ENCODE data around the gene FARS2. TPM values are rescaled to one million over a fixed set of nuclear protein-coding genes. Genes with fewer than 3 reads are reported as not detected.

FARS2 gene
- total RNA-seq, 4 donors from 2014 or later: 2.6 to 21.9 (median 15.0) TPM

DNA sequence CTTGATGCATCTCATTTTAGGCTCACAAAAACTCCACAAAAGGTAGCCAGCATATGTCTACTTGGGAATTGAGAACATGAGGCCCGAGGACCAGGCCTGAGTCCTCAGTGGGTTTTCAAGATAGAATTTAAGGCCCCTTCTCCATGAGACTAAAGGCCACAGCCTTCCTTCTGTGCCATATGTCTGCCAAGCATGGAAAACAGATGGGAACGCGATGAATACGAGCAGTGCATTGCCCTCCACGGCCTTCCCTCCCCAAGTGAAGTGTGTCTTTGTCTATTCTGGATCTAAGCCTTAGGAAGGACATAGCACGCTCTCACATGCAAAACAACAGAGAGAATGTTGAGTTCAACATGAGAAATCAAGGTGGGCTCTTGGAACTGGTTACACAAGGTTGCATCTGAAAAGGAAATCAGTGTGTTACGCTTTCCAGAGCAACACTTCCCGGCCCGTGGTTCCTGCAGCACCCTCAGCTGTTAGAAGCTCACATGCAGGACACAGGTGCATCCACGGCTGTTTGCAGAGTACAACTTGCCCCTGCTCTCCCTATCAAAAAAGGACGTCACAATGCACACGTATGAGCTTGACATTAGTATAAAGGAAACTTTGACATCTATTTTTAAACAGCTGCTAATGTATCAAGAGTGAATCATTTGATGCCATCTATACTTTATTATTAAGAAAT lies 515.5 kb downstream of the FARS2 start:
- intact Hi-C loops (cut with DNase I; ENCODE audit: low total_unique reads) (no loop called here), in situ Hi-C loops (cut with MboI; ENCODE audit: low pct_ligation_motif_present in 1 of 4, low pct_unique_long_range_greater_than_20kb in 1 of 4, low sequenced_read_pairs in 3 of 4) (no loop called here)
- H3K27me3 ChIP-seq: no peaks in the 10 kb centered on the region
- no peak for DNase-seq
- H3K9me3 ChIP-seq: no peaks in the 10 kb centered on the region
- H3K27ac ChIP-seq: no peak overlapping the region
- peaks cover 0 to 2% (median under 1%) of the 10 kb centered on the region in 4 donors for H3K4me1 ChIP-seq
- WGBS, 2 donors (ENCODE audit: low coverage in 1 of 2): 74 to 75% methylated on average over 7 to 12 of the region's 12 CpGs
- H3K4me3 ChIP-seq: no peak overlapping the region
- TF ChIP-seq POLR2A (IDR thresholded peaks at IDR 0.05): no peak
- TF ChIP-seq, protein P1, sequence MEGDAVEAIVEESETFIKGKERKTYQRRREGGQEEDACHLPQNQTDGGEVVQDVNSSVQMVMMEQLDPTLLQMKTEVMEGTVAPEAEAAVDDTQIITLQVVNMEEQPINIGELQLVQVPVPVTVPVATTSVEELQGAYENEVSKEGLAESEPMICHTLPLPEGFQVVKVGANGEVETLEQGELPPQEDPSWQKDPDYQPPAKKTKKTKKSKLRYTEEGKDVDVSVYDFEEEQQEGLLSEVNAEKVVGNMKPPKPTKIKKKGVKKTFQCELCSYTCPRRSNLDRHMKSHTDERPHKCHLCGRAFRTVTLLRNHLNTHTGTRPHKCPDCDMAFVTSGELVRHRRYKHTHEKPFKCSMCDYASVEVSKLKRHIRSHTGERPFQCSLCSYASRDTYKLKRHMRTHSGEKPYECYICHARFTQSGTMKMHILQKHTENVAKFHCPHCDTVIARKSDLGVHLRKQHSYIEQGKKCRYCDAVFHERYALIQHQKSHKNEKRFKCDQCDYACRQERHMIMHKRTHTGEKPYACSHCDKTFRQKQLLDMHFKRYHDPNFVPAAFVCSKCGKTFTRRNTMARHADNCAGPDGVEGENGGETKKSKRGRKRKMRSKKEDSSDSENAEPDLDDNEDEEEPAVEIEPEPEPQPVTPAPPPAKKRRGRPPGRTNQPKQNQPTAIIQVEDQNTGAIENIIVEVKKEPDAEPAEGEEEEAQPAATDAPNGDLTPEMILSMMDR (IDR thresholded peaks at IDR 0.05): no peak
- TF ChIP-seq EP300 (IDR thresholded peaks at IDR 0.05; ENCODE audit: low read depth): no peak
- no peak for TF ChIP-seq POLR2AphosphoS5 (IDR thresholded peaks at IDR 0.05)
- no peaks in the 10 kb centered on the region for H3K36me3 ChIP-seq

DNA sequence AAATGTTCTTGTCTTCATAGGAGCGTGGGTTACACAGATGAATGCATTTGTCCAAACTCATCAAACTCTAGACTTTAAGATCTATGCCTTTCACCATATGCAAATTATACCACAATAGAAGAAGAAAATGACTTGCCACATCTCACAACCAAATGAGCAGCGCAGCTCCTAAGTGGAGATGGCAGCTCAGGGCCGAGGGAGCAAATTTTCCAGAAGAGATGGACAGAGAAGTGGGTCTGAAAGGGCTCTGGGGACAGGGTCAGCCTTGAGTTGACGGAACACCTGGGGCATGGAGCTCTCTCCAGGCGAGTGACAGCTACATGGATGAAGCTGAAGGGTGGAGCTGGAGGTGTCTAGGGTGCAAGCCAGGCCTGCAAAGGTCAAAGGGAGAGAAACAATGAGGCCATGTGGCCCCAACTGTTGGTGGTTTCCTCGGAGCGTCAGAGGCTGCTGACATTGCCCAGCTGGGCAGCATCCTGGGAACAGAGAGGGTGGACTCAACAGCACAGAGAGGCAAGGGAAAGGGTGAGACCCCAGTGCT lies 517.1 kb downstream of the FARS2 start:
- H3K4me1 ChIP-seq: peaks cover 6 to 13% (median 9%) of the 10 kb centered on the region in 4 donors
- TF ChIP-seq, protein P1 (IDR thresholded peaks at IDR 0.05): no peak
- TF ChIP-seq EP300 (IDR thresholded peaks at IDR 0.05; ENCODE audit: low read depth): no peak
- no peak for TF ChIP-seq POLR2AphosphoS5 (IDR thresholded peaks at IDR 0.05)
- no peak for TF ChIP-seq POLR2A (IDR thresholded peaks at IDR 0.05)
- H3K36me3 ChIP-seq: no peaks in the 10 kb centered on the region
- no peak for DNase-seq
- no peak overlapping the region for H3K4me3 ChIP-seq
- 83% methylated on average over 7 of the region's 7 CpGs; no CpG with 5 or more reads in 1 of the 2 donors for WGBS, 2 donors (ENCODE audit: low coverage in 1 of 2)
- H3K27ac ChIP-seq: no peak overlapping the region
- in situ Hi-C loops (cut with MboI; ENCODE audit: low pct_ligation_motif_present in 1 of 4, low pct_unique_long_range_greater_than_20kb in 1 of 4, low sequenced_read_pairs in 3 of 4): no loop called here
- H3K27me3 ChIP-seq: no peaks in the 10 kb centered on the region
- intact Hi-C loops (cut with DNase I; ENCODE audit: low total_unique reads): no loop called here
- no peaks in the 10 kb centered on the region for H3K9me3 ChIP-seq

DNA sequence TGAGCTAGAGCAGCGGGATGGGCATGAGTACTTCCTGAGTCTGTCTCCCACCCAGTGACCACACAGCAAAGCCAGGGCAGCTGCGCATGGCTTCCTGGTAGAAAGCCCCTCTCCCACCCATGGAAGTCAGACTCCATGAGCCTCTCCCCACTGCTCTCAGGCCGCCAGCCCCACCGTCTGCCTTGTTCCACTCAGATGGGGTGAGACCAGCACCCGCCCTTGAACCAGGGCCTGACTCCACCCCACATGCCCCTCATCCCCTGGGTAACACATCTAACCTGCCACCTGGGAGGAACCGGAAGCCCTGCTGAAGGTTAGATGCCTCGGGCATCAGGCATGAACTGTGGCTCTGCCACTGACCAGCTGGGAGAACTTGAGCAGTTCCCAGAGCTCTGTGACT lies 517.6 kb downstream of the FARS2 start:
- in situ Hi-C loops (cut with MboI; ENCODE audit: low pct_ligation_motif_present in 1 of 4, low pct_unique_long_range_greater_than_20kb in 1 of 4, low sequenced_read_pairs in 3 of 4) (no loop called here), intact Hi-C loops (cut with DNase I; ENCODE audit: low total_unique reads) (no loop called here)
- 85% methylated on average over 7 of the region's 7 CpGs; no CpG with 5 or more reads in 1 of the 2 donors for WGBS, 2 donors (ENCODE audit: low coverage in 1 of 2)
- Histone ChIP-seq H3K27me3 (no peaks in the 10 kb centered on the region), H3K4me1 (peaks cover 7 to 18% (median 13%) of the 10 kb centered on the region in 4 donors), H3K4me3 (no peak overlapping the region), H3K9me3 (no peaks in the 10 kb centered on the region), H3K36me3 (no peaks in the 10 kb centered on the region), H3K27ac (no peak overlapping the region)
- no peak for TF ChIP-seq POLR2AphosphoS5 (IDR thresholded peaks at IDR 0.05)
- TF ChIP-seq, protein P1 (IDR thresholded peaks at IDR 0.05): no peak
- no peak for TF ChIP-seq EP300 (IDR thresholded peaks at IDR 0.05; ENCODE audit: low read depth)
- no peak for TF ChIP-seq POLR2A (IDR thresholded peaks at IDR 0.05)
- DNase-seq: no peak

DNA sequence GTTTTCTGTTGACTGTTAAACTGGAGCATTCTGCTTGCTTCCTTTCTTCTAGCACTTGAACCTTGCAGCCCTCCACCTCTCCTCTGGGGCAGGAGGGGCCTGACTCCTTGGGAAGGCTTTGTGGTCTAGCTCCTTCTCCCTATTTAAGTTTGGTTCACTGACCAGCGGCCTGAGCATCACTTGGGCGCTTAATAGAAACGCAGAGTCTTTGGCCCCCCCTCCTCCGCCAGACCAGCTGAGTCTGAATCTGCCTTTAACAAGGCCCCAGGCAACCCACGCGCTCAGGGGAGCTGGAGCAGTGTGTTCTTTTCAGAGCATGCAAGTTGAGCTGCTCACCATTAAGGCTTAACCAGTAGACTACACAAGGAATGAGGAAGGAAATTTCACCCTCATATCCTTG lies 519.7 kb downstream of the FARS2 start:
- TF ChIP-seq POLR2A (IDR thresholded peaks at IDR 0.05): no peak
- TF ChIP-seq EP300 (IDR thresholded peaks at IDR 0.05; ENCODE audit: low read depth): no peak
- TF ChIP-seq POLR2AphosphoS5 (IDR thresholded peaks at IDR 0.05): no peak
- TF ChIP-seq, protein P1 (IDR thresholded peaks at IDR 0.05): no peak
- in situ Hi-C loops (cut with MboI; ENCODE audit: low pct_ligation_motif_present in 1 of 4, low pct_unique_long_range_greater_than_20kb in 1 of 4, low sequenced_read_pairs in 3 of 4) (no loop called here), intact Hi-C loops (cut with DNase I; ENCODE audit: low total_unique reads) (no loop called here)
- Histone ChIP-seq H3K36me3 (no peaks in the 10 kb centered on the region), H3K4me3 (no peak overlapping the region), H3K27ac (no peak overlapping the region), H3K9me3 (no peaks in the 10 kb centered on the region), H3K27me3 (no peaks in the 10 kb centered on the region), H3K4me1 (peaks cover 7 to 19% (median 13%) of the 10 kb centered on the region in 4 donors)
- no peak for DNase-seq
- 96% methylated on average over 6 of the region's 6 CpGs; no CpG with 5 or more reads in 1 of the 2 donors for WGBS, 2 donors (ENCODE audit: low coverage in 1 of 2)

Data from transverse colon (tissue), 4 donors.